RPMI7951 (cell line): ENCODE measurements around the gene AIP. TPM values are rescaled to one million over a fixed set of nuclear protein-coding genes. Genes with fewer than 3 reads are reported as not detected.
"Not testable (repeated sequence)": the region's sequence is repeated elsewhere in the genome, so short reads cannot be mapped to it uniquely, and the experiment has no call there.

ENCODE experiments used
- DNase-seq: peaks from one replicate; pipeline ENCODE4 v3.0.0-alpha.2; 2012; ENCODE audit warnings: low read depth
- total RNA-seq: library from RNA; depleted of rRNA; stranded (reverse); fragments of >200 nt; shearing (Covaris generic); gene quantifications from 2 replicates; pipeline ENCODE4 v1.2.3, GENCODE V29; 2014

AIP gene
- total RNA-seq, 1 experiment from 2014 or later, result 106 TPM

DNA sequence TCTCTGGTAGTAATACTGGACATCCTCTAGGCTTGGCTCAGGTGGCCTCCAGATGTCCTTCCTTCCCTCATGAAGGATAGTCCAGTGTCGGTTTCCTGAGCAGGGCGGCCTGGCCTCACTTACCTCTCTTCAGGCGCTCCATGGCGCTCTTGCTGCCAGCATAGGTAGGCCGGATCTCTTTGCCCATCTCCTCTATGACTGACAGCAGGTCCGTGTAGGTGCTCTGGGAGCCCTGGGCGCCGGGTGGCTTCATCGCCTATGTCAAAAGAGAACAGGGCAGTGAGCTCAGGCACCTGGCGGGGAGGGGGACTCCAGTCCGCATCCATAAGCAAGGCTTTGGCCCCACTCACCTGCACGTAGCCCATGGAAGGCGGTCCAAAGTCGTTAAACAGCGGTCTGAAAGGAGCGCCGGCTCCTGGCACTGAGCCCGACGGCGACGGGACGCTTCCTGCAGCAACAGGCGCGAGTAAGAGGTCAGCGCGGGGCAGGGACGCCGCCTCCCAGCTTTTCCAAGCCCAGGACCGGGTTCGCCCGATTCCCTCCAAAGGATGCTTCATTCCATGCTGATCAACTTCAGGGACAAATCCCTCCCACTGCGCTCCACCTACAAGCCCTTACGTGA, 24.5 kb downstream of the AIP start:
- peak; percentile 77 for DNase-seq

DNA sequence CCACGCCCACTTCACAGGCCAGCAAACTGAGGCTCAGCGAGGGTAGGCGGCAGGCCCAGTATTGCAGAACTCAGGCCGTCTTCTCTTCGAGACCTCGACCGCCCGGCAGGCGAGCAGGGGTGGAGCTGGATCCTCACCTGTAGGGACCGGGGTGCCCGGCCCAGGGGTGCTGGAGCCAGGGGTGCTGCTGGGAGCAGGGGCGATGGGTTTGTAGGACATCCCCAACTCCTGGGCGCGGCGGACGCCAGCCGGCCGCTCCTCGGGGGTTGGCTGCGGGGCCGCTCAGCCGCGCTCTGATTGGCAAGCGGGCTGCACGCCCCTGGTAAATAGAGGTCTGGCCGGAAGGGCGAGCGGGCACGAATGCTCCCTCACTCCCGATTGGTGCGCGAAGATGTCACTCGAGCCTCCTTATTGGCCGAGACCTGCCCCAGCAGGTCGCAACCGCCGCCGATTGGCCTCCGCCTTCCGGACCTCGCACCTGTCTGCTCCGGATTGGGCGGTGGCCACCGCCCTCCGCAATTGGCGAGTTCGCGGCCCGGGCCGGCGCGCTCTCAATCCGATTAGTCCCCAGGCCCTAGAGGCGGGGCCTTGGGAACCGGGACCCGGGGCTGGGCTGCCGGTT, 25.1 kb downstream of the AIP start, which contains the start of gene CDK2AP2:
Gene CDK2AP2 (minus strand): TSS at position 299 of the 622 bp plus-strand sequence. CDS start 80 bp downstream, at position 219.
- DNase-seq, result peak; percentile 100

DNA sequence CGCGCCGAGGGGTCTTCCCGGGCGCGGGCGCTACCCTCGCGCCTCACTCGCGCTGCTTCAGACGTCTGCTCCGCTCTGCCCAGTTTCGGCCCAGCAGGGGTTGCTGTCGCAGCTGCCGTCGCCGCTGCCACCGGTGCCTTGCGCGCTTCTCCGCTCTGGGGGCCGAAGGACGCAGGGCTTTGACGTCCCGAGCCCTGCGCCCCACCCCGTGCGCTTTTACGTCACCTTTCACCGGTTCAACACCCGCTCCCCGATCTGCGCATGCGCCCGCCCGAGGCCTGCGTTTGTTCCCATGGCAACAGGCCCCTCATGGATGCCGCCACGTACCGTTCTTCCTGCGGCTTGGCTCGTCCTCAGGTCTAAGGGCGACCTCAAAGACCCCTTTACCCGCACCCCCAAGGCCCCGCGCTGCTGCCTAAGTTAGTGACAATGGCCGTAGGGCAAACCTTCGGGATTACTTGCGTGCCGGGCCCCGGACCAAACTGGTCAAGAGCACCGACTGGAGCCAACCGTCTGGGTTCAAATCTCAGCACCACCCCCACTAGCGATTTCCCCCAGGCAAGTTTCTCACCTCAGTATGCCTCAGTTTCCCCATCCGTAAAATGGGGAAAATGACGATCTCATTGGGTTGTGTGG, 25.8 kb downstream of the AIP start:
- DNase-seq, result peak; percentile 93

DNA sequence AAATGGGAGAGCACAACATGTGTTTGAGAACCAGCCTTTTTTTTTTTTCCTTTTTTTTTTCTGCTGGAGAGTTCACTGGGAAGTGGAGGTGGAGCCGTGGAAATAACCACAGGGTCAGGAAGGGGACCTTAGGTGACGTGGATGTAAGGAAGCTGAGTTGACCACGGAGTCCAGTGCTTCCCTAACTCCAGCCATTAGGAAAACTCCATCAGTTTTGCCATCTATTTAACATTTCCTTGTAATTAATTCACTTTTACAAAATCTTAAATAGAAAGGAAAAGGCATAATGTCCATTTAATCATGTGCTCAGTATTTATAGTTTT, 27.2 kb downstream of the AIP start:
- peak; percentile 32 for DNase-seq

DNA sequence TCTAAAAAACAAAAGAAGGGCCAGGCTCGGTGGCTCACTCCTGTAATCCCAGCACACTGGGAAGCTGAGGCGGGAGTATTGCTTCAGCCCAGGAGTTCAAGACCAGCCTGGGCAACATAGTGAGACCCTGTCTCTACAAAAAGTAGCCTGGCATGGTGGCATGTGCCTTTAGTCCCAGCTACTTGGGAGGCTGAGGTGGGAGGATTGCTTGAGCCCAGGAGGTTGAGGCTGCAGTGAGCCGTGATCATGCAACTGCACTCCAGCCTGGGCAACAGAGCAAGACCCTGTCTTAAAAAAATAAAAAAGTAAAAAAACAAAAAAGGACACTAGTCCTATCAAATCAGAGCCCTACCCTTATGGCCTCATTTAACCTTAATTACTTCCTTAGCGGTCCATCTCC, 28.7 kb downstream of the AIP start:
- DNase-seq, result not testable (repeated sequence)

DNA sequence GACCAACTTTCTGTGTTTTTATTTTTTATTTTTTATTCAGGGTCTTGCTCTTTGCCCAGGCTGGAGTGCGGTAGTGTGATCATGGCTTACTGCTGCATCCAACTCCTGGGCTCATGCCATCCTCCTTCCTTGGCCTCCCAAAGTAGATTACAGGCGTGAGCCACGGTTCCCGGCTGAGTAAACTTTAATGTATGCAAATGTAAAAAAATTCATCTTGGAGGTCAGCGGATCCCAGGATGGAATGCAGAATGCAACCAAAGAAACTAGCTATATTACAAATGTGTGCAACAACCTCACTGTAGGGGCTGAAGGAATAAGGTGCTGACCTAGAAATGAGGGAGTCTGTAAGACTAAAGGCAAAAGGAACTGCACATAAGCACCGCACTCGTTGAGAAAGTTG, 31.3 kb downstream of the AIP start:
- no peak for DNase-seq

DNA sequence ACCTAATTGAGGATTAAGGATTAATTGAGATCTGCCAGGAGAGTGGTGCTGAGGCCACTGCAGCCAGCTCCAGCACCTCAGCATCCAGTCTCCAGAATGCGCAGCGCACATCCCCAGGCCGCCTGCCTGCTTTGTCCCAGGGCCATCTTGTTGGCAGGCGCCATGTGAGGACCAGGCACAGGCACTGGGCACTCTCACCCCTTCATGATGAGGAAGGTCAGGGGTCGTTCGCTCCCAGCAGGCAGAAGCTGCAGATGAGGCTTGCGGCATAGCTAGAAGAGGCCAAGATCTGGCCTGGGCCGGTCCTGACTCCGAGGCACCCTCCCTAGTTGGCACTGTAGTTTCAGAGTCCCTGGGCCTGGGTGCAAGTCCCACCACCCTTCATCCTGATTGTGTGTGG, 34.0 kb downstream of the AIP start:
- no peak for DNase-seq

DNA sequence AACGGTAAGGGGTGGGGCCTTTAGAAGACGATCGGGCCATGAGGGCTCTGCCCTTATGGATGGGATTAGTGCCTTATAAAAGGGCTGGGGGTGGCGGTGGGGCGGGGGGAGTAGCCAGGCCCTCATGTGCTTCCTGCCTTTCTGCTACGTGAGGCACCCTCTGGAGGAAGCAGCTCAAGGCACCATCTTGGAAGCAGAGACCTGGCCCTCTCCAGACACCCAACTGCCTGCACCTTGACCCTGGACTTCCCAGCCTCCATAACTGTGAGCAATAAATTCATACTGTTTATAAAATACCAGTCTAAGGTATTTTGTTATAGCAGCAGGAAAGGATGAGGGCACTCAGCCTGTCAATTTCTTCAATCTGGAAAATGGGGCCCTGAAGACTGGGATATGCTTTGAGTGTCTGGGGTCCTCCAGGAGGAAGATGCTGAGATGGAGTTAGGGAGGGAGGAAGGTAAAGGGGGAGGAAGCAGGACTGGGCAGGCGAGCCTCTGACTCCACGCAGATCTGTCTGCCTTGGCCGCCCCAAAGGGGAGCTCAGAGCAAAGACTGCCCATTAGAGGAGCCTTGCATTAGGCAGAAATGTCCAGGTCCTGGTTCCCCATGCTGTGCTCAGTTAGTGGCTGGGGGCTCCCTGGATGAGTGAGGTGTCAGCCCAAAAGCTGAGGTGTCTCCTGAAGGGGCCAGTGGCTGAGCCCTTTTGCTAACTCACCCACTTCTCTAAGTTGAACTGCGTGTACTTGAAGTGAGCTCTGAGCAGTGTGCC, 35.1 kb downstream of the AIP start:
- DNase-seq, result no peak

DNA sequence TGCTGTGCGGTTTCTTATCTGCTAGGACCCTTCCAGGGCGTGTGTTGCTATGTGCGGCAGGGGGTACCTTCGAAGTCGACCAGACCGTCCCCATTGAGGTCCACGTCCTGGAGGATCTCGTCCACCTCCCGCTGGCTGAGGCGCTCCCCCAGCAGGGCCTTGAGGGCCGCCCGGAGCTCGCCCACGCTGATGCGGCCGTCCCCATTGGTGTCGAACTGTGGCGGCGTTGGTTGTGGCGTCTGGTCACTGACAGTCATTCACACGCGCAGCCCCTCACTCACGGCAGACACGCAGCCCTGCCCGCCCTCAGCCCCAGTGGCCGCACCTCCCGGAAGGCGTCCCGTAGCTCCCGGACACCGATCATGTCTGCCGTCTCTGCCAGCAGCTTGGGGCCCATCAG, 36.9 kb downstream of the AIP start:
- no peak for DNase-seq

DNA sequence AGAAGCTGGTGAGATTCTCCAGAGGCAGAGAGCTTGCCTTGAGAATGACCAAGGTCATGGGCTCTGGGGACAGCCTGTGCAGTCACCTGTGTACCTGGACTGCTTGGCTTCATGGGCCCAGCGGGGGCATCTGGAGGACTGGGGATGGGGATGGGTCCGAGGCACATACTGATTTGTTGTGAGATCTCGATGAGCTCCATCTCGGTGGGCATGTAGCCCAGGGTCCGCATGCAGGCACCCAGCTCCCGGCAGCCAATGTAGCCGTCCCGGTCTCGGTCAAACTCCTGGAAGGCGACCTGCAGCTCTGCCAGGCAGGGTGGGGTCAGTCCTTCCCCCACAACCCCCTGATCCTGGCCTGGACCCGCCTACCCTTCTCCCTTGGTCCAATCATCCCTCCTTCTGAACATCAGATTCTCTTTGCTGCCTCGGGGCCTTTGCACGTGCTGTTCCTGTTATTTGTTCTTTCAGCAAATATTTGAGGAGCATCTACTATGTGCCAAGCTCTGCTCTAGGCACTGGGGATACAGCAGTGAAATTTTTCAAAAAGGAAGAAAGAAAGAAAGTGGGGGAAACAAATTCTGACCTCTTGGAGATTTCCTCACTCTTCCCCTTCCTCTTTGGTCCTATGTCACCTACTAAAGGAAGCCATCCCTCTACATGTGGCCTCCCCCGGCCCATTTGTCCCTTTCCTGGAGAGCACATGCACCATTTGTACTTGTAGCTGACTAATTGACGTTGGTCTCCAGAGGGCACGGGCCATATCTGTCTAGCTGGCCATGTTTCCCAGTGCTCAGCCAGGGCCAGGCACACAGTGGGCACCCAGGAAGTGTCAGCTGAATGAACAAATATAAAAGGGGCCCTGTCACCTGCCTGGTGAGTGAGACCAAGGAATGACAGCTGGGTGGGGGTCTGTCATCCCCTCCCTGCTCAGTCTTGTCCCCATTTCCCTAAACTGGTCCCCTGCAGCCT, 38.3 kb downstream of the AIP start:
- no peak for DNase-seq

DNA sequence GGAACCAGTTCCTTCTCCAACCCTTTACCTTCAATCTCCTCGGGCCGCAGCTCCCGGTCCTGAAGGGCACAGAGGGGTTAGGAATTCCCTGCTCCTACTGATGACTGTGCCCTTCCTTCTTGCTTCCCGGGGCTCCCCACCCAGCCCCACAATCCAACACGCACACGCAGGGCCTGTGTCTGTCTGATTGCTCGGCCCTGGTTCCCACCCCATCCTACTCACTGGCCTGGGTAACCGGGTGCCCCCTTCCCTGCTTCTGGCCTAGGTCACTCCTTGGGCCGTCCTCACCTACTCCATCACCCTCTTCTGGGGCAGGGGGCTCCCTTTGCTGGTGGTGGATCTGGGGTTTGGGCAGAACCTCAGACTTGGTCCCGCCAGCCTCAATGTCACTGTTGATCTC, 39.1 kb downstream of the AIP start:
- DNase-seq, result no peak

DNA sequence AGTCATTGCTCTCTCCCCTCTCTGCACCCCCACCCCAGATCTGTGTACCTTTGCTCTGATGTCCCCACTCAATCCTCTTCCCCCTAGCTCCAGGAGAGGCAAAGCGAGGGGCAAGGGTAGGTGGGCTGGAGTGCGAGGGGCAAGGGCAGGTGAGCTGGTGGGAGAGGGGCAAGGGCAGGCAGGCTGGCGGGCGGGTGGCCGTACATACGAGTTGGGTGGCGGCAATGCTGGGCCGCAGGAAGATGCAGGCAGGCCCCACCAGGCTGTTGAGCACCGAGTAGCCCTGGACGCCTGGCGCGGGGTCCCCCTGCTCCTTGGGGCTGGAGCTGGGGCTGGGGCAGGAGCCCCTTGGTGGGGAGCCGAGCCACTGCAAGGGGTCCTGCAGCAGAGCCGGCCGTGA, 39.5 kb downstream of the AIP start:
- no peak for DNase-seq

DNA sequence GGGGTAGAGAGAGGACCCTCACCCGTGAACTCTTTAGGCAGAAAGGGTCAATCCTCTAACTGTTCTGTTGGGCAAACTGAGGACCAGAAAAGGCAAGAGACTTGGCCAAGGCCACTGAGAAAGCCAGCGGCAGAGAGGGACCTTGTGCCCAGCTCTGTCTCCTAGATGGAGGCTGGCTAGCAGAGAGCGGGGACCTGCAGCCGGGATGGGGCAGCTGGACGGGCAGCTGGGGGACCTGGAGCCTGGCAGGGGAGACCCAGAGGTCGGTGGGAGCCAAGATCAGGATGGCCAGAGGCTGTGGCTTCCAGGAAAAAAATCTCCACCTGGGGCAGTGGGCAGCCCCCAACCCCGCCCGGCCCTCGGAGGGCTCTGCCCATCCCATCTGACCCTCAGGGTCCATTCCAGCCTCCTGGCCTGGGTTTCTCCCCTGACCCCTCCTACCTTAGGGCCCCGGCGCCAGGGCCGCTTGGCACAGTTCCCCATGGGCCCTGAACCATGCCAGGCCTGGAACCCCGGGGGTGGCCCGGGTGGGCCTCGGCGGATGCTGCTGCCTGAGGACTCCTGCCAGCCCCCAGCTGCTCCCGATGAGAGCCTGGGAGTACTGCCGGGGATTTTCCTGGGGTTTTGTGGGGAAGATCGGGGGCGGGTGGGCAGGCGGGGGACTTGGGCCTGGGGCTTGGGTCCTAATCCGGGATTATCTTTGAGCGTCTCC, 40.2 kb downstream of the AIP start, which contains the start of gene CABP2:
Gene CABP2 (minus strand): TSS at position 603 of the 712 bp plus-strand sequence. CDS start 120 bp downstream, at position 483.
- DNase-seq, result no peak

DNA sequence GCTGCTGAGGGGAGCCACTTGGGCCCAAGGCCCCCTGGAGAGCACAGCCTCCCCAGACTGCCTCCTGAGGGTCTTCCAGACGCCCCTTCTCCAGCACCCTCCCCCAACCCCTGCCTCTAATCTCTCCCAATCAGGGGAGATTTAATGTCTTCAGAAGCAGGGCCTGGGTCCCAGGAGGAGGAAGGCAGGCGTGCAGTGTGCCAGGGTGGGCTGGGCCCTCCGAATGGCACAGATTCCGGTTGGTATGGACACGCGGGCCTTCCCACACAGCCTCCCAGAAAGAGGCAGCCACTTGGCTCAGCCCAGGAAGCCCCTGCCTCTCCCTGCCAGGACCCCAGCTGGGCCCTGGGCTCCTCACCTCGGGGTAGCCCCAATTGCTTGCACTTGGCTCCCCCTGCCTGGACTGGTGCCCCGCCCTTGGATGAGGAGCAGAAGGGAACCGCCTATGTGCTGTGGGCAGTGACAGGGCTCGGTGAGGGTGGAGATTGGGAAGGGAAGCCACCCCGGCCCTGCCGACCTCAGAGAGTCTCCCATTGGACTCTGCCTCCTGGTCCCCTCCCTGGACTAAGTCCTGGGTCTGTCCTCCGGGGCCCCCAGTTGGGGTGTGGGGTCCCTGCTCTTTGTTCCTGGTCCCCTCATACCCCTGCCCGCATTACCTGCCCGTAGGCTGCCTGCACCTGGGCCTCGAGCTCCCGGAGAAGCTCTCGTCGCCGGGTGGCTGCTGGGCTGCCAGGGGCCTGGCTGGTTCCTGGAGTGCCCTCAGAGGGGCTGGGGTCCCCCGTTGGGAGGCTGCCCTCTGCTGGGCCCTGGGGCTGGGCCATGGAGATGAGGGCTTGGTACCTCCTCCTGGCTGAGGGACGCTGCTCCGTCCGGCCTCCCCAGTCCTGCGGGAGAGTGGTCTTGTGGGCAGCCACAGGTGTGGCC, 41.0 kb downstream of the AIP start:
- DNase-seq, result no peak

DNA sequence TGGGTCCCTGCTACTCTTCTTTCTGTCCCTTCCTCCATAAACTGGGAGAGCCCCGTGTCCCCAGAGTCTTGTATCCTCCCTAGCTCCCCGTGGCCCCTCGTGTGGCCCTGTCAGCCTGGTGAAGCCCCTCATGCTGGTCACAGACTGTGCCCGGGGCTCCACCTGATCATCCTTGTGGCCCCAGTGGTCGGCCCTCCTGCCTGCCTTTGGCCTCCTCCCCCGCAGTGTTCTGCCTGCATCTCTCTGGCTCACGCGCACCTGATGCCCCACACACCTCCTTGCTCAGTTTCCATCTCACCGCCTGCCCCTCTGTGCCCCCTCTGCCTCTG, 41.6 kb downstream of the AIP start:
- DNase-seq, result no peak

DNA sequence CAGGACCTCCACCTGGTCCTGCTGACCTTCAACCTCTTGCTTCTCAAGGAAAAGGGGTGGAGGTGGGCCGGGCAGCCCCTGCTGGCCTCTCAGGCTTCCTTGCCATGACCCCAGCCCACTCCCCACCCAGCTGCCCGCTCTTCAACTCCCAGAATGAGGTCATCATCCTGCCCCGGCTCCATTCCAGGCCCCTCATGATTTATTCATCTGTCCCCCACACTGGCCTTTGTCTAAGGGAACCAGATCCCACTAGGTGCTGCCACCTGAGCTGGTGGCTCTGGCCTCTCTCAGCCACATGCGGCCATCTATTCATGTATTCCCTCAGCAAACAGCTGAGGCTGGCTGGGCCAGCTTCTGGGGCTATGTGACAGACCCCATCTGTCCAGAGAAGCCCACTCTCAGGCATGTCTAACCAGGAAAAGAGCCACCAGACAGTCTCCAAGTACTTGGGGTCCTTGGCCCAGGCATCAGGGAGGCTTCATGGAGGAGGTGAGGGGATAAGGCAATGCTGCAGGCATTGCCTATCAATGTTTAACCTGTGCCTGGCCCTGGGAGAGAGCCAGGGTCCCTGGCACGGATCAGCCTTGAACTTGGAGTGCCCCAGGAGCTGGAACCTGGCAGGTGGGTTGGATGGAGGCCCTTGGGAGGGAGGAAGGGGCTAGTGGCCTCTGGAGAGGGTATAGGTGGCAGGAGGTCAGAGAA, 42.6 kb downstream of the AIP start:
- no peak for DNase-seq

DNA sequence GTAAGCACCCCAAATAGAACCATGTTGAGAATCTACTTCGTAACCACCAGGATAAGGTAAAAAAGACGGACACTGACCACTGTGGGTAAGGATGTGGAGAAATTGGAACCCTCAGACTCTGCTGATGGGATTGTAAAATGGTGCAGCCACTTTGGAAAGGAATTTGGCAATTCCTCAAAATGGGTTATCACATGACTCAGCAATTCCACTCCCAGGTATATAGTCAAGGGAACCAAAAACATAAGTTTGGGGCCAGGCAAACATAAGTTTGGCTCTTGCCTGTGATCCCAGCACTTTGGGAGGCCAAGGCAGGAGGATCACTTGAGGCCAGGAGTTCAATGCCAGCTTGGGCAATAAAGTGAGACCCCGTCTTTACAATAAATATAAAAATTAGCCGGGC, 45.5 kb downstream of the AIP start:
- no peak for DNase-seq

DNA sequence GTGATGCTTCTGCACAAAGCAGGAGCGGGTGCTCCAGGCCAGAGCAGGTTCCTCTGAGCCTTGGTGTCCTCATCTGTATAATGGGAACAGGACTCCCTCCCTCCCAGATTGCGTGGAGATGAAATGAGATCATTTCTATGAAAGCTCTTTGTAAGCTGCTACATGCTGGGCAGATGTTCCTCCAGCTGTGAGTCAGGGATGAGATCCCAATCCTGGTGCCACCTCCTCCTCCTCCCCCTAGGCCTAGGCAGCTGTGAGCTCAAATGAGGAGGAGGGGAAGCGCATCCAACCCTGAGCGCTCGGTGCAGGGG, 47.4 kb downstream of the AIP start:
- peak; percentile 10 for DNase-seq

DNA sequence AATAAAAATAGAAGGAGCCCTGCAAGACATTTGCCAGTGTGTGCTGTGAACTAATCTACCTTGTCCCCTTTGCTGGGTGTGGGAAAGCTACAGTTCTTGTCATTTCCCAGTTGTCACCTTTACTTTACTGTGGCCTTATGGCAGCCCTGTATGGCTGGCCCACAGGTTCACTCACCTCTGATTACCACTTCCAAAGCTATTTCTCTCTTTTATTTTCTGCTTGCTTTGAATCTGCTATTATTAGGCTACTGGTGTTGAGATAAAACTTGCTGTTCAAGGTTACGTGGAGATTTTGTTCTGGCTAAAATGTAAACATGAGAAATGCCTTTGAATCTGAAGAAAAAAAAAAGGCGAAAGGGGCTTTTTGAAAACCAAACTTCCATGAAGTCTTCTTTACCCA, 50.1 kb downstream of the AIP start:
- DNase-seq, result no peak
